Ishikawa (cell line): ENCODE data around the gene SENP5.

ENCODE experiments used
- CEBPB ChIP-seq: IDR thresholded peaks from 2 replicates; pipeline ENCODE4 v1.6.1; 2012
- CREB1 ChIP-seq: IDR thresholded peaks from 2 replicates; pipeline ENCODE4 v1.6.1; 2012; ENCODE audit warnings: low read depth
- EGR1 ChIP-seq: IDR thresholded peaks from 2 replicates; pipeline ENCODE4 v1.6.1; 2012
- EP300 ChIP-seq: IDR thresholded peaks from 2 replicates; pipeline ENCODE4 v1.6.1; 2012; ENCODE audit warnings: borderline replicate concordance
- FOXM1 ChIP-seq: IDR thresholded peaks from 2 replicates; pipeline ENCODE4 v1.6.1; 2012; ENCODE audit warnings: low read depth, borderline replicate concordance
- NFIC ChIP-seq: IDR thresholded peaks from 2 replicates; pipeline ENCODE4 v1.6.1; 2012
- RAD21 ChIP-seq: IDR thresholded peaks from 2 replicates; pipeline ENCODE4 v1.6.1; 2012; ENCODE audit warnings: low read depth
- REST ChIP-seq: IDR thresholded peaks from 2 replicates; pipeline ENCODE4 v1.6.1; 2012; ENCODE audit warnings: low read depth, mild to moderate bottlenecking
- TAF1 ChIP-seq: IDR thresholded peaks from 2 replicates; pipeline ENCODE4 v1.6.1; 2012; ENCODE audit warnings: low read depth, mild to moderate bottlenecking
- TCF12 ChIP-seq: IDR thresholded peaks from 2 replicates; pipeline ENCODE4 v1.6.1; 2012; ENCODE audit warnings: low read depth
- YY1 ChIP-seq: IDR thresholded peaks from 2 replicates; pipeline ENCODE4 v1.6.1; 2012; ENCODE audit warnings: low read depth
- ZBTB7A ChIP-seq: IDR thresholded peaks from 2 replicates; pipeline ENCODE4 v1.6.1; 2012; ENCODE audit warnings: low read depth
- TF ChIP-seq, protein P1 (sequence below): IDR thresholded peaks from 2 replicates; pipeline ENCODE4 v1.6.1; 2012
- TF ChIP-seq, protein P2 (sequence below): IDR thresholded peaks from 2 replicates; pipeline ENCODE4 v1.6.1; 2012

DNA sequence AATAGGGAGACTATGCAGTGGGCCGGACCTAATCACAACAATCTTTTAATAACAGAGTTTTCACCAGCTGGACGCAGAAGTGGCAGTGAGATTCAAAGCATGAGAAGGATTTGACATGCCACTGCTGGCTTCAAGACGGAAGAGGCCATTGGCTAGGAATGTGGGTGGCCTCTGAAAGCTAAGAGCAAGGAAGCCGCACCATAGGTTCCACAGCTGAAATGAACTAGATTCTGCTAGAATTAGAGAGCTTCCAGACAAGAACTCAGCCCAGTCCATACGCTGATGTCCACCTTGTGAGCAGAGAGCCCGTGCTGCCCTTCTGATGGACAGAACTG is 81.5 kb downstream of the SENP5 start:
- TF ChIP-seq EP300 (no peak), RAD21 (no peak), TAF1 (no peak), CREB1 (no peak), EGR1 (no peak), CEBPB (no peak), REST (no peak), YY1 (no peak), NFIC (no peak), ZBTB7A (no peak), FOXM1 (no peak), TCF12 (no peak)
- TF ChIP-seq, protein P1, sequence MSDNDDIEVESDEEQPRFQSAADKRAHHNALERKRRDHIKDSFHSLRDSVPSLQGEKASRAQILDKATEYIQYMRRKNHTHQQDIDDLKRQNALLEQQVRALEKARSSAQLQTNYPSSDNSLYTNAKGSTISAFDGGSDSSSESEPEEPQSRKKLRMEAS = no peak
- TF ChIP-seq, protein P2, sequence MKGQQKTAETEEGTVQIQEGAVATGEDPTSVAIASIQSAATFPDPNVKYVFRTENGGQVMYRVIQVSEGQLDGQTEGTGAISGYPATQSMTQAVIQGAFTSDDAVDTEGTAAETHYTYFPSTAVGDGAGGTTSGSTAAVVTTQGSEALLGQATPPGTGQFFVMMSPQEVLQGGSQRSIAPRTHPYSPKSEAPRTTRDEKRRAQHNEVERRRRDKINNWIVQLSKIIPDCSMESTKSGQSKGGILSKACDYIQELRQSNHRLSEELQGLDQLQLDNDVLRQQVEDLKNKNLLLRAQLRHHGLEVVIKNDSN = no peak
